PC-9 (cell line): ENCODE measurements around the gene RPL13.

Source experiments
- CTCF ChIP-seq: fragments of 200-600 bp; sonication (generic); conservative IDR thresholded peaks from 2 replicates; pipeline ENCODE4 v1.6.1; 2017; ENCODE audit warnings: mixed run types, antibody characterized with exemption, mild to moderate bottlenecking, moderate library complexity
- EZH2 ChIP-seq: fragments of 200-600 bp; sonication (generic); IDR thresholded peaks from 2 replicates; pipeline ENCODE4 v1.8.0; 2017; ENCODE audit warnings: antibody characterized with exemption, low read depth

- TF ChIP-seq CTCF = no peak
- no peak for TF ChIP-seq EZH2
Observed at GRCh38 chr16:89547291-89547690, 13.2 kb upstream of the RPL13 start.
